ENCODE measurements around the gene MSI2. TPM values are rescaled to one million over a fixed set of nuclear protein-coding genes. Genes with fewer than 3 reads are reported as not detected.

MSI2 gene
- total and polyA plus RNA-seq, 2 experiments from 2014 or later, result 18.9 to 41.8 TPM

- TF ChIP-seq JUNB (IDR thresholded peaks at IDR 0.05; ENCODE audit: unreplicated experiment), result no peak
- no peak for TF ChIP-seq ETS1 (IDR thresholded peaks at IDR 0.05)
- TF ChIP-seq NANOG (IDR thresholded peaks at IDR 0.05; ENCODE audit: borderline replicate concordance), result no peak
- TF ChIP-seq POLR2AphosphoS5 (IDR thresholded peaks at IDR 0.05; ENCODE audit: low read depth), result no peak
- TF ChIP-seq STAT1 (IDR thresholded peaks at IDR 0.05; ENCODE audit: unreplicated experiment), result no peak
Observed at GRCh38 chr17:57622306-57622682, 366.0 kb downstream of the MSI2 start (continued).

- no peaks in the 10 kb centered on the region for H3K4me1 ChIP-seq (ENCODE audit: insufficient read depth)
- ATAC-seq, result no peak
- H3K36me3 ChIP-seq (ENCODE audit: insufficient read depth), result no peaks in the 10 kb centered on the region
- no peaks in the 10 kb centered on the region for H3F3A ChIP-seq (replicated peaks; ENCODE audit: low read depth)
- TF ChIP-seq JUNB (IDR thresholded peaks at IDR 0.05; ENCODE audit: unreplicated experiment) (no peak), ZNF114 (CRISPR knock-in tag; IDR thresholded peaks at IDR 0.05) (no peak), EZH2 (IDR thresholded peaks at IDR 0.05; ENCODE audit: low read depth, unreplicated experiment) (no peak), REST (IDR thresholded peaks at IDR 0.05; ENCODE audit: unreplicated experiment) (no peak), CREB1 (CRISPR knock-in tag; IDR thresholded peaks at IDR 0.05; ENCODE audit: low read depth) (no peak), ETS1 (IDR thresholded peaks at IDR 0.05) (no peak), POLR2AphosphoS5 (IDR thresholded peaks at IDR 0.05; ENCODE audit: low read depth) (no peak)
- H3K27me3 ChIP-seq (ENCODE audit: insufficient read depth), result no peaks in the 10 kb centered on the region
- H3K27ac ChIP-seq (ENCODE audit: low read depth), result no peak overlapping the region
- H3K4me2 ChIP-seq, result no peak overlapping the region
- peak overlapping the region; percentile 74 for H3K27ac Mint-ChIP-seq
- H4K20me1 ChIP-seq (replicated peaks; ENCODE audit: insufficient read depth), result no peaks in the 10 kb centered on the region
- no peaks in the 10 kb centered on the region for H3K79me2 ChIP-seq (replicated peaks; ENCODE audit: insufficient read depth)
- H3K9me3 Mint-ChIP-seq, result no peaks in the 10 kb centered on the region
- H2AFZ ChIP-seq, result no peak overlapping the region
- DNase-seq (ENCODE audit: low spot score), result no peak
- no peak overlapping the region for H3K4me3 ChIP-seq
- peaks cover 10% of the 10 kb centered on the region for H3K27me3 Mint-ChIP-seq (ENCODE audit: insufficient read depth, low read depth, poor library complexity)
- H3K4me3 Mint-ChIP-seq, result no peak overlapping the region
- peaks cover 3% of the 10 kb centered on the region; the same call in 2 of the 3 replicates for H3K36me3 Mint-ChIP-seq (ENCODE audit: low read depth)
- H3K4me1 Mint-ChIP-seq, result peaks cover 10% of the 10 kb centered on the region; the same call in 2 of the 3 replicates
- H3K9me2 ChIP-seq (ENCODE audit: insufficient read depth), result no peaks in the 10 kb centered on the region
Observed at GRCh38 chr17:57622683-57623433, 366.5 kb downstream of the MSI2 start.

Measured in GM23338 (cell line).